Measurements from ENCODE around the gene LLGL2.

The LLGL2 gene

DNA sequence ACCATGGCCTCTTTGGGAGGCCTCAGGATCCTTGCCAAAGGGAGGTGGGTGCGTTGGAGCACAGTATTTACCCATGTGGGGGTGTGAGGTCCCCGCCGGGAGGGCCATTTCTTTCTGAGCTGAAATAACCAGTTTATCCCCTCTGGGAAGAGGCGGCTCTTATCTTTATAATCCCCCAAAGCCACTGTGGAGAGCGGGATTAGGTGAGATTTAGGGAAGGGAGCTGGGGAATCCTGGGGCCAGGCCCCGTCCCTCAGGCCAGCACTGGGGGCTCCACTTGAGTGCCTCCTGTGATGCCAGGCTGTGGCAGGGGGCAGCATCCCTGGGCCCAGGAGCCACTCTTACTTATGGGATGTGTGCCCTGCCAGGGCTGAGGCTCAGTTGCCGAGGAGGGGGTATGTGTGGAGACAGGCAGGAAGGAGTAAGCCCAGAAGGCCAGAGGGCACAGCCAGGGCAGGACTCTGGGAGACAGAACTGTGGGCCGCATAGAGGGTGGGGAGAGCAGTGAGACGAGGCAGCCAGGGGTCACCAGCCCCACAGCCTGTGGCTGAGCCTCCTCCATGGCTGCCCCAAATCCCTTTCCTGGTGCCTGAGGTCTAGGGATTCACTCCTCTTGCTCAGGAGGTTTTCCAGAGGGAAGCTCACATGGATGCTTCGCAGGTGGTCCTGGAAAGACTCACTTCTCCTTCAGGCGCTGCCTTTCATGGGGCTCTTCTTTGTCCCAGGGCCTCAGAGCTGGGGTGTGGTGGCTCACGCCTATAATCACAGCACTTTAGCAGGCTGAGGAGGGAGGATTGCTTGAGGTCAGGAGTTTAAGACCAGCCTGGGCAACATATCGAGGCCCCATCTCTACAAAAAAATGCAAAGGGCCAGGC is 44.1 kb upstream of the LLGL2 start:
- Histone ChIP-seq H3K36me3 (replicated peaks; ENCODE audit: low read depth, low read length) (no peaks in the 10 kb centered on the region), H4K20me1 (ENCODE audit: insufficient read depth, low read length) (no peaks in the 10 kb centered on the region), H3K79me2 (ENCODE audit: low read length) (no peaks in the 10 kb centered on the region), H3K4me3 (ENCODE audit: low read length) (no peak overlapping the region), H3K4me2 (ENCODE audit: low read length) (no peak overlapping the region), H3K4me1 (ENCODE audit: low read length) (no peaks in the 10 kb centered on the region), H3K27me3 (ENCODE audit: low read depth, low read length) (no peaks in the 10 kb centered on the region), H3K9ac (ENCODE audit: low read length) (no peak overlapping the region), H3K9me3 (ENCODE audit: insufficient read depth, low read length) (no peaks in the 10 kb centered on the region), H2AFZ (ENCODE audit: low read depth, low read length) (no peak overlapping the region), H3K27ac (ENCODE audit: low read length) (no peak overlapping the region)
- TF ChIP-seq, protein P1, sequence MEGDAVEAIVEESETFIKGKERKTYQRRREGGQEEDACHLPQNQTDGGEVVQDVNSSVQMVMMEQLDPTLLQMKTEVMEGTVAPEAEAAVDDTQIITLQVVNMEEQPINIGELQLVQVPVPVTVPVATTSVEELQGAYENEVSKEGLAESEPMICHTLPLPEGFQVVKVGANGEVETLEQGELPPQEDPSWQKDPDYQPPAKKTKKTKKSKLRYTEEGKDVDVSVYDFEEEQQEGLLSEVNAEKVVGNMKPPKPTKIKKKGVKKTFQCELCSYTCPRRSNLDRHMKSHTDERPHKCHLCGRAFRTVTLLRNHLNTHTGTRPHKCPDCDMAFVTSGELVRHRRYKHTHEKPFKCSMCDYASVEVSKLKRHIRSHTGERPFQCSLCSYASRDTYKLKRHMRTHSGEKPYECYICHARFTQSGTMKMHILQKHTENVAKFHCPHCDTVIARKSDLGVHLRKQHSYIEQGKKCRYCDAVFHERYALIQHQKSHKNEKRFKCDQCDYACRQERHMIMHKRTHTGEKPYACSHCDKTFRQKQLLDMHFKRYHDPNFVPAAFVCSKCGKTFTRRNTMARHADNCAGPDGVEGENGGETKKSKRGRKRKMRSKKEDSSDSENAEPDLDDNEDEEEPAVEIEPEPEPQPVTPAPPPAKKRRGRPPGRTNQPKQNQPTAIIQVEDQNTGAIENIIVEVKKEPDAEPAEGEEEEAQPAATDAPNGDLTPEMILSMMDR (IDR thresholded peaks at IDR 0.05; ENCODE audit: low read depth, low read length) = no peak
- TF ChIP-seq EZH2phosphoT487 (IDR thresholded peaks at IDR 0.05; ENCODE audit: low read depth) = no peak

DNA sequence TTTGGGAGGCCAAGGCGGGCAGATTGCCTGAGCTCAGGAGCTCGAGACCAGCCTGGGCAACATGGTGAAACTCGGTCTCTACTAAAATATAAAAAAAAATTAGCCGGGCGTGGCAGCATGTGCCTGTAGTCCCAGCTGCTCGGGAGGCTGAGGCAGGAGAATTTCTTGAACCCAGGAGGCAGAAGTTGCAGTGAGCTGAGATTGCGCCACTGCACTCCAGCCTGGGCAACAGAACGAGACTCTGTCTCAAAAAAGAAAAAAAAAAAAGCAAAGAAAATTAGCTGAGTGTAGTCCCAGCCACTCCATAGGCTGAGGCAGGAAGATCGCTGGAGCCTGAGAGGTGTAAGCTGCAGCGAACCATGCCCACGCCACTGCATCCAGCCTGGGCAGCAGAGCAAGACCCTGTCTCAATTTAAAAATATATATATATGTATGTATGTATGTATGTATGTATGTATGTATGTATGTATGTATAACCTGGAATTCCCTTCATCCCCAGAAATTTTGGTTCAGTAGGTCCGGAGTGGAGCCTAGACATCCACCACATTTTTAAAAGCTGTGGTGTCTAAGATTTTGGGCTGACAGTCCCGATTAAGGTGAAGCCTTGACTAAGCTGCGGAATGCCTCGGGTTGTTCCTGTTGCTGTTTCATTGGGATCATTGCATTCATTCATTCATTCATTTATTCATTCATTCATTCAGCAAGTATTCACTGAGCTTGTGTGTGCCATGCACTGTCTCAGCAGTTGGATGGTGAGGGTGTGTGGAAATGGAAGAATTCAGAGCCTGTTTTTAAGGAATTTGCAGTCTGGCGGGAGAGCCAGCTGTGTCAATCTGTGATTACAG is 43.2 kb upstream of the LLGL2 start:
- Histone ChIP-seq H3K36me3 (replicated peaks; ENCODE audit: low read depth, low read length) (no peaks in the 10 kb centered on the region), H3K4me3 (ENCODE audit: low read length) (no peak overlapping the region), H3K27ac (ENCODE audit: low read length) (no peak overlapping the region), H3K4me1 (ENCODE audit: low read length) (peaks cover 3% of the 10 kb centered on the region), H3K9ac (ENCODE audit: low read length) (no peak overlapping the region), H3K4me2 (ENCODE audit: low read length) (no peak overlapping the region), H3K27me3 (ENCODE audit: low read depth, low read length) (no peaks in the 10 kb centered on the region), H2AFZ (ENCODE audit: low read depth, low read length) (no peak overlapping the region), H3K79me2 (ENCODE audit: low read length) (no peaks in the 10 kb centered on the region), H4K20me1 (ENCODE audit: insufficient read depth, low read length) (no peaks in the 10 kb centered on the region), H3K9me3 (ENCODE audit: insufficient read depth, low read length) (no peaks in the 10 kb centered on the region)
- no peak for TF ChIP-seq EZH2phosphoT487 (IDR thresholded peaks at IDR 0.05; ENCODE audit: low read depth)
- TF ChIP-seq, protein P1 (IDR thresholded peaks at IDR 0.05; ENCODE audit: low read depth, low read length) = no peak

DNA sequence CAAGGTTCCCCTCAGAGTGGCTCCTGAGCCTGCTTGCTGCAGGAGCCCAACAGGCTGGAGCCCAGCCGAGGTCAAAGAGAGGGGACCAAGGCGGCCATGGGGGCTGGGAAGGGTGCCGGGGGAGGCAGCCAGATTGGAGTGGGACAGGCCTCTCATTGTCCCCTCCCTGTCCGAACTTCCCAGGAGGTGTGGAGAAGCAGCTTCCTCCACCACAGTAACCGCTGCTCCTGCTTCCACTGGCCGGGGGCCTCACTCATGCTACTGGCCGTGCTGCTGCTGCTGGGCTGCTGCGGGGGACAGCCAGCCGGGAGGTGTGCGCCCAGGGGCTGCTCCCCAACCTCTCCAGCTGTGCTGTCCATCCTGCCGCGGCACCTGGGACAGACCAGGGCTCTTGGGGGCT is 39.8 kb upstream of the LLGL2 start:
- Histone ChIP-seq H3K36me3 (replicated peaks; ENCODE audit: low read depth, low read length) (no peaks in the 10 kb centered on the region), H3K27me3 (ENCODE audit: low read depth, low read length) (no peaks in the 10 kb centered on the region), H3K9ac (ENCODE audit: low read length) (no peak overlapping the region), H3K4me1 (ENCODE audit: low read length) (peaks cover 10% of the 10 kb centered on the region), H3K79me2 (ENCODE audit: low read length) (no peaks in the 10 kb centered on the region), H3K4me2 (ENCODE audit: low read length) (no peak overlapping the region), H2AFZ (ENCODE audit: low read depth, low read length) (no peak overlapping the region), H3K4me3 (ENCODE audit: low read length) (no peak overlapping the region), H3K27ac (ENCODE audit: low read length) (no peak overlapping the region), H3K9me3 (ENCODE audit: insufficient read depth, low read length) (no peaks in the 10 kb centered on the region), H4K20me1 (ENCODE audit: insufficient read depth, low read length) (no peaks in the 10 kb centered on the region)
- TF ChIP-seq, protein P1 (IDR thresholded peaks at IDR 0.05; ENCODE audit: low read depth, low read length) = no peak
- no peak for TF ChIP-seq EZH2phosphoT487 (IDR thresholded peaks at IDR 0.05; ENCODE audit: low read depth)

DNA sequence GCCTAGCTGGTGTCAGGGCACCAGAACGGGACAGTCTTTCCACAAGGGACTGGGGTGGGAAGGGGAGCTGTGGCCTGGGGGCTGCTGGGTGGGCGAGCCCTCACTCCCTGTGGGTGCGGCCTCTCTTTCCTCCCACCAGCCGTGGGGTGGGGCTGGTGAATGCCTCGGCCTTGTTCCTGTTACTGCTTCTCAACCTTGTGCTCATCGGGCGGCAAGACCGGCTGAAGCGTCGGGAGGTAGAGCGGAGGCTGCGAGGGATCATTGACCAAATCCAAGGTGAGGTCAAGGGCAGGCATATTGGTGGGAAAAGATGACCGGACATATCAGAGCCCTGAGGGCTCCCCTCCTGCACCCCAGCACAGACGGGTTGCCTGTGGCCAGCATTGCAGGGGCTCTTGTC is 39.3 kb upstream of the LLGL2 start:
- no peaks in the 10 kb centered on the region for H3K79me2 ChIP-seq (ENCODE audit: low read length)
- no peaks in the 10 kb centered on the region for H3K27me3 ChIP-seq (ENCODE audit: low read depth, low read length)
- no peak overlapping the region for H3K9ac ChIP-seq (ENCODE audit: low read length)
- H4K20me1 ChIP-seq (ENCODE audit: insufficient read depth, low read length) = no peaks in the 10 kb centered on the region
- H3K4me3 ChIP-seq (ENCODE audit: low read length) = no peak overlapping the region
- H3K36me3 ChIP-seq (replicated peaks; ENCODE audit: low read depth, low read length) = no peaks in the 10 kb centered on the region
- H3K9me3 ChIP-seq (ENCODE audit: insufficient read depth, low read length) = no peaks in the 10 kb centered on the region
- no peak overlapping the region for H2AFZ ChIP-seq (ENCODE audit: low read depth, low read length)
- peaks cover 10% of the 10 kb centered on the region for H3K4me1 ChIP-seq (ENCODE audit: low read length)
- H3K27ac ChIP-seq (ENCODE audit: low read length) = no peak overlapping the region
- TF ChIP-seq EZH2phosphoT487 (IDR thresholded peaks at IDR 0.05; ENCODE audit: low read depth) = no peak
- TF ChIP-seq, protein P1 (IDR thresholded peaks at IDR 0.05; ENCODE audit: low read depth, low read length) = no peak
- H3K4me2 ChIP-seq (ENCODE audit: low read length) = no peak overlapping the region

Data from OCI-LY3 (cell line).